ENCODE measurements around the gene AK4. TPM values are rescaled to one million over a fixed set of nuclear protein-coding genes. Genes with fewer than 3 reads are reported as not detected.

AK4 gene
- total and polyA plus RNA-seq, 2 of the 4 experiments (the other 2 are of a cell fraction), result 12.4 to 30.3 TPM

DNA sequence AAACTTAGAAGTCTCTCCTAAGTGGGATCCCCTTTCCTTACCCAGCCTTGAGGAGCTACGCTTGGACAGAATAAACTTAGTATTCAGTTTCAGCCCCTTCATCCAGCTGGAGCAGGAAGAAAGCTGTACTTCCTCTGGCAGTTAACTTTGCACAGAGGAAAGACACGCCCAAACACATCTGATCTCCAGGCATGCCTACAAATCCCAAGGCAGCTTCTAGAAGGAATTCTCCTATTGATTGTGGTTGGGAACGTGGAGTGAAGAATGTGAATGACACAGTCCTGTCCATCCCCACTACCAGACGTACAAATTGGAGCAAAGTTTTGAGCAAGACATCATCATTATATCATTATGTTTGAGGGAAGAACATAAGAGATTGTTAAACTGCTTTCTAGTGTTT lies 6.6 kb upstream of the AK4 start:
- Histone ChIP-seq H3K27me3 (ENCODE audit: control insufficient read depth, insufficient read depth, low read length) (peaks cover 16% of the 10 kb centered on the region), H3K9me3 (ENCODE audit: control insufficient read depth, insufficient read depth, low read length) (no peaks in the 10 kb centered on the region), H3K4me2 (ENCODE audit: low read depth, low read length) (no peak overlapping the region), H3K4me1 (ENCODE audit: control insufficient read depth, insufficient read depth, low read length) (no peaks in the 10 kb centered on the region), H2BK5ac (ENCODE audit: low read depth, low read length, poor library complexity, severe bottlenecking) (no peak overlapping the region), H3K4me3 (ENCODE audit: insufficient read depth, low read depth, low read length) (no peak overlapping the region), H3K79me1 (ENCODE audit: low read depth in 1 of 2, low read length in 2 of 2) (no peaks in the 10 kb centered on the region), H3K23ac (ENCODE audit: low read depth, low read length) (no peak overlapping the region), H4K20me1 (ENCODE audit: insufficient read depth, low read length) (no peaks in the 10 kb centered on the region), H3K56ac (ENCODE audit: extremely low read depth, insufficient read depth, low read length) (no peak overlapping the region), H3K18ac (ENCODE audit: low read depth, low read length) (no peak overlapping the region), H2BK120ac (ENCODE audit: low read depth, low read length) (no peak overlapping the region), H2AFZ (replicated peaks; ENCODE audit: low read length, poor library complexity) (no peak overlapping the region), H4K91ac (ENCODE audit: insufficient read depth, low read depth, low read length) (no peak overlapping the region), H3K36me3 (ENCODE audit: control insufficient read depth, insufficient read depth, low read length) (no peaks in the 10 kb centered on the region), H3K27ac (ENCODE audit: insufficient read depth, low read length) (no peak overlapping the region), H2BK15ac (ENCODE audit: low read depth, low read length) (no peak overlapping the region), H2BK20ac (ENCODE audit: low read depth, low read length) (no peak overlapping the region), H4K8ac (ENCODE audit: low read depth in 2 of 2, low read length in 2 of 2) (no peak overlapping the region), H3K9ac (ENCODE audit: low read depth, low read length) (no peak overlapping the region), H3K14ac (replicated peaks; ENCODE audit: low read depth, low read length) (no peak overlapping the region), H2AK9ac (replicated peaks; ENCODE audit: low read depth, low read length, poor library complexity) (no peak overlapping the region), H2AK5ac (ENCODE audit: low read depth, low read length) (no peak overlapping the region), H3K9me1 (ENCODE audit: insufficient read depth, low read length) (no peaks in the 10 kb centered on the region), H3K4ac (ENCODE audit: low read depth, low read length) (no peak overlapping the region), H4K5ac (ENCODE audit: low read depth, low read length) (no peak overlapping the region)
- TF ChIP-seq SMC3 (IDR thresholded peaks at IDR 0.05; ENCODE audit: low read depth, low read length) (no peak), BHLHE40 (IDR thresholded peaks at IDR 0.05; ENCODE audit: low read depth, low read length) (no peak), MXI1 (IDR thresholded peaks at IDR 0.05; ENCODE audit: borderline replicate concordance, low read depth, low read length) (no peak), MAFK (IDR thresholded peaks at IDR 0.05; ENCODE audit: low read depth, low read length) (no peak), NFE2L2 (IDR thresholded peaks at IDR 0.05; ENCODE audit: low read depth, low read length) (no peak), FOS (IDR thresholded peaks at IDR 0.05; ENCODE audit: low read depth, low read length) (no peak), RFX5 (IDR thresholded peaks at IDR 0.05; ENCODE audit: low read depth, low read length) (no peak), CTCF (conservative IDR thresholded peaks at IDR 0.05; ENCODE audit: low read depth, low read length) (no peak), RAD21 (IDR thresholded peaks at IDR 0.05; ENCODE audit: low read length) (no peak), CEBPB (IDR thresholded peaks at IDR 0.05; ENCODE audit: low read depth, low read length) (no peak), CHD1 (IDR thresholded peaks at IDR 0.05; ENCODE audit: low read depth, low read length) (no peak), MAZ (IDR thresholded peaks at IDR 0.05; ENCODE audit: borderline replicate concordance, low read depth, low read length) (no peak), RCOR1 (IDR thresholded peaks at IDR 0.05; ENCODE audit: insufficient replicate concordance, low read length) (no peak), POLR2A (IDR thresholded peaks at IDR 0.05; ENCODE audit: low read depth, low read length) (no peak)
- TF ChIP-seq, protein P1, sequence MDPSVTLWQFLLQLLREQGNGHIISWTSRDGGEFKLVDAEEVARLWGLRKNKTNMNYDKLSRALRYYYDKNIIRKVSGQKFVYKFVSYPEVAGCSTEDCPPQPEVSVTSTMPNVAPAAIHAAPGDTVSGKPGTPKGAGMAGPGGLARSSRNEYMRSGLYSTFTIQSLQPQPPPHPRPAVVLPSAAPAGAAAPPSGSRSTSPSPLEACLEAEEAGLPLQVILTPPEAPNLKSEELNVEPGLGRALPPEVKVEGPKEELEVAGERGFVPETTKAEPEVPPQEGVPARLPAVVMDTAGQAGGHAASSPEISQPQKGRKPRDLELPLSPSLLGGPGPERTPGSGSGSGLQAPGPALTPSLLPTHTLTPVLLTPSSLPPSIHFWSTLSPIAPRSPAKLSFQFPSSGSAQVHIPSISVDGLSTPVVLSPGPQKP (IDR thresholded peaks at IDR 0.05; ENCODE audit: borderline replicate concordance, low read depth, low read length), result no peak
- TF ChIP-seq, protein P2, sequence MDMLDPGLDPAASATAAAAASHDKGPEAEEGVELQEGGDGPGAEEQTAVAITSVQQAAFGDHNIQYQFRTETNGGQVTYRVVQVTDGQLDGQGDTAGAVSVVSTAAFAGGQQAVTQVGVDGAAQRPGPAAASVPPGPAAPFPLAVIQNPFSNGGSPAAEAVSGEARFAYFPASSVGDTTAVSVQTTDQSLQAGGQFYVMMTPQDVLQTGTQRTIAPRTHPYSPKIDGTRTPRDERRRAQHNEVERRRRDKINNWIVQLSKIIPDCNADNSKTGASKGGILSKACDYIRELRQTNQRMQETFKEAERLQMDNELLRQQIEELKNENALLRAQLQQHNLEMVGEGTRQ (IDR thresholded peaks at IDR 0.05; ENCODE audit: low read depth, low read length), result no peak
- BruUV-seq (replicated peaks), result no TSS peak
- in situ Hi-C loops (cut with MboI; ENCODE audit: low sequenced_read_pairs) (no loop called here), dilution Hi-C loops (cut with HindIII; ENCODE audit: low sequenced_read_pairs, unreplicated experiment) (no loop called here), intact Hi-C loops (cut with micrococcal nuclease) (no loop called here)
- 0 out of 2 replicates have a peak, but pooled peaks have one; percentile 24 for ATAC-seq (ENCODE audit: low read depth)
- CTCF ChIA-PET, result no interaction called here
- no CpG with 5 or more reads among the region's 4 CpGs for WGBS, 2 experiments (ENCODE audit: extremely low coverage in 2 of 2, insufficient read length in 1 of 2)
- DNase-seq, result no peak
- POLR2A ChIA-PET (ENCODE audit: unreplicated experiment), result interaction anchor here (0.6 kb wide), 1 partner anchor 606 kb away, joined by 4 read pairs; no protein-coding TSS in a partner anchor

Measured in IMR-90 (cell line).